Lung (tissue), 12 donors: Measurements from ENCODE around the gene C6orf163. TPM values are rescaled to one million over a fixed set of nuclear protein-coding genes. Genes with fewer than 3 reads are reported as not detected.

Experiments used
- ATAC-seq: fragments of 200-7000 bp; cut with Tn5 transposase; one replicate; pipeline ENCODE4 v1.9.1; 2020; ENCODE audit warnings: moderate number of reproducible peaks; ENCODE audit not compliant: insufficient read depth, low FRiP score
- DNase-seq, 3 donors: peaks; one replicate each; pipeline ENCODE4 v3.0.0-alpha.2; 2013 to 2017
- H3K27ac ChIP-seq, 2 donors: one replicate each; pipeline ENCODE4 v1.5.1; 2013; ENCODE audit warnings: mild to moderate bottlenecking in 2 of 2, moderate library complexity in 2 of 2, control low read depth in 1 of 2, inconsistent platforms in 1 of 2, low read depth in 1 of 2, low read length in 1 of 2
- H3K27me3 ChIP-seq, 3 donors: one replicate each; pipeline ENCODE4 v1.5.1; 2013; ENCODE audit warnings: low read length in 2 of 3; ENCODE audit not compliant: control insufficient read depth in 3 of 3, insufficient read depth in 3 of 3
- H3K36me3 ChIP-seq, 4 donors: one replicate each; pipeline ENCODE4 v1.5.1; 2013; ENCODE audit warnings: low read length in 4 of 4, mild to moderate bottlenecking in 1 of 4, moderate library complexity in 1 of 4; ENCODE audit not compliant: control insufficient read depth in 4 of 4, insufficient read depth in 4 of 4
- H3K4me1 ChIP-seq, 5 donors: one replicate each; pipeline ENCODE4 v1.5.1; 2013; ENCODE audit warnings: low read length in 5 of 5, mild to moderate bottlenecking in 2 of 5, moderate library complexity in 1 of 5; ENCODE audit not compliant: control insufficient read depth in 5 of 5, insufficient read depth in 5 of 5
- H3K4me3 ChIP-seq: one replicate; pipeline ENCODE4 v1.5.1; 2013; ENCODE audit warnings: mild to moderate bottlenecking, control low read depth, moderate library complexity
- H3K9ac ChIP-seq, 2 donors: one replicate each; pipeline ENCODE4 v1.5.1; 2013; ENCODE audit warnings: low read length in 2 of 2, control low read depth in 1 of 2; ENCODE audit not compliant: insufficient read depth in 1 of 2
- H3K9me3 ChIP-seq, 4 donors: one replicate each; pipeline ENCODE4 v1.5.1; 2013; ENCODE audit warnings: low read length in 3 of 4, mild to moderate bottlenecking in 1 of 4, moderate library complexity in 1 of 4; ENCODE audit not compliant: control insufficient read depth in 4 of 4, insufficient read depth in 3 of 4
- CTCF ChIP-seq: IDR thresholded peaks from 2 replicates; pipeline ENCODE4 v1.5.1; 2012; ENCODE audit warnings: mild to moderate bottlenecking; ENCODE audit errors: control extremely low read depth, extremely low read depth
- WGBS, 2 donors: extraction: QIAGEN DNeasy Blood & Tissue Kit; methylation state at CpG; one replicate each; pipeline ENCODE4 v1.1.7; 2013; 5-methylcytosine and 5-hydroxymethylcytosine counted together
- polyA plus RNA-seq, 2 donors: library from polyadenylated mRNA; stranded (reverse); fragments of 200-250 nt; gene quantifications; one replicate each; pipeline ENCODE4 v1.2.1, GENCODE V29; 2013
- total RNA-seq, 2 donors: library from RNA; depleted of rRNA in 1 of 2; stranded (reverse); fragments of >200 nt in 1 of 2; gene quantifications; one replicate each; pipeline ENCODE4 v1.2.1, GENCODE V29; 2014 to 2021
- donor health status: control.
- donor health status: control.
- donor health status: Bipolar disorder and iron deficiency.
- donor health status: healthy.
- donor health status: DM: yes; HTN: yes; CAD: no.

Gene C6orf163
- total and polyA plus RNA-seq, 4 donors, result 0.21 to 11.5 (median 1.6) TPM

- H3K27ac ChIP-seq, result peak within 1 kb of the TSS; percentile 88 to 93
- WGBS, 2 donors, result 0% methylated on average over 66 to 67 of the region's 82 CpGs
- H3K36me3 ChIP-seq, result no peaks in the 10 kb centered on the region
- peak within 1 kb of the TSS; percentile 95 for H3K4me3 ChIP-seq
- DNase-seq (peak; percentile 84 to 91 (median 90)), ATAC-seq (peak; percentile 89)
- no peaks in the 10 kb centered on the region for H3K27me3 ChIP-seq
- H3K4me1 ChIP-seq, result no peaks in the 10 kb centered on the region
- H3K9ac ChIP-seq, result peak within 1 kb of the TSS; percentile 69 to 93
- H3K9me3 ChIP-seq, result no peaks in the 10 kb centered on the region
- no peak for TF ChIP-seq CTCF
Observed at GRCh38 chr6:87407901-87408720, 63.5 kb downstream of the C6orf163 start, which contains the start of gene CFAP206. CFAP206 (plus strand) TSS chr6:87407972; CDS start chr6:87409840, 1,868 bp downstream.

GRCh38 chr6:87408721-87409155, 64.1 kb downstream of the C6orf163 start:
- Histone ChIP-seq H3K4me1 (no peaks in the 10 kb centered on the region), H3K9me3 (no peaks in the 10 kb centered on the region), H3K36me3 (no peaks in the 10 kb centered on the region), H3K27ac (peak overlapping the region; percentile 63), H3K27me3 (no peaks in the 10 kb centered on the region), H3K9ac (peak overlapping the region in 1 of 2 donors; percentile 93), H3K4me3 (peak overlapping the region; percentile 38)
- TF ChIP-seq CTCF, result no peak
- ATAC-seq, result no peak
- WGBS, 2 donors, result 43 to 47% methylated on average over 5 of the region's 5 CpGs
- DNase-seq, result no peak

Other genes starting within 250 kb of the C6orf163 start
- gene CGA, start 249.7 kb upstream of the C6orf163 start, total RNA-seq, result not detected
- not detected for gene CGA, start 249.7 kb upstream of the C6orf163 start, polyA plus RNA-seq
- gene ZNF292, start 189.2 kb upstream of the C6orf163 start, total RNA-seq, result 100 to 1,000 TPM in 1 of 2 donors, 10 to 100 TPM in 1; 26.9 to 116 TPM
- 1 to 10 TPM; 4.6 to 6.1 TPM for gene ZNF292, start 189.2 kb upstream of the C6orf163 start, polyA plus RNA-seq
- 10 to 100 TPM in 1 of 2 donors, 1 to 10 TPM in 1; 9.3 to 23.2 TPM for gene SMIM8, start 22.2 kb upstream of the C6orf163 start, total RNA-seq
- gene SMIM8, start 22.2 kb upstream of the C6orf163 start, polyA plus RNA-seq, result 1 to 10 TPM; 2.6 to 7.0 TPM
- 1 to 10 TPM in 1 of 2 donors, under 1 TPM in 1; 0.57 to 1.6 TPM for gene GJB7, start 15.5 kb upstream of the C6orf163 start, total RNA-seq
- under 1 TPM; 0.50 to 0.51 TPM for gene GJB7, start 15.5 kb upstream of the C6orf163 start, polyA plus RNA-seq
- 10 to 100 TPM; 10.9 to 15.0 TPM for gene CFAP206, start 63.2 kb downstream of the C6orf163 start, total RNA-seq
- gene CFAP206, start 63.2 kb downstream of the C6orf163 start, polyA plus RNA-seq, result 1 to 10 TPM; 2.3 to 5.0 TPM
- 10 to 100 TPM; 21.7 to 42.2 TPM for gene SLC35A1, start 128.2 kb downstream of the C6orf163 start, total RNA-seq
- gene SLC35A1, start 128.2 kb downstream of the C6orf163 start, polyA plus RNA-seq, result 10 to 100 TPM; 19.3 to 32.7 TPM
- gene RARS2, start 245.2 kb downstream of the C6orf163 start, total RNA-seq, result 10 to 100 TPM; 28.5 to 40.5 TPM
- gene RARS2, start 245.2 kb downstream of the C6orf163 start, polyA plus RNA-seq, result 10 to 100 TPM; 15.6 to 20.2 TPM
- gene ORC3, start 245.3 kb downstream of the C6orf163 start, total RNA-seq, result 10 to 100 TPM; 18.5 to 30.3 TPM
- gene ORC3, start 245.3 kb downstream of the C6orf163 start, polyA plus RNA-seq, result 10 to 100 TPM; 12.0 to 15.0 TPM